AG09309 (cell line): ENCODE results near the gene RXRG.

Experiments
- DNase-seq: peaks from one replicate; pipeline ENCODE4 v3.0.0-alpha.2; 2010; ENCODE audit warnings: low read depth
- H3K4me3 ChIP-seq: 2 replicates; pipeline ENCODE4 v1.5.1; 2011; ENCODE audit warnings: mild to moderate bottlenecking, low read depth, low read length, moderate library complexity; ENCODE audit not compliant: control insufficient read depth
- CTCF ChIP-seq: IDR thresholded peaks from 2 replicates; pipeline ENCODE4 v1.5.1; 2011; ENCODE audit warnings: mild to moderate bottlenecking, low read depth, low read length, inconsistent platforms; ENCODE audit not compliant: insufficient read depth, control insufficient read depth; ENCODE audit errors: missing control alignments

Gene RXRG

GRCh38 chr1:165442653-165443052, 2.3 kb downstream of the RXRG start:
- DNase-seq = no peak
- no peak for TF ChIP-seq CTCF
- no peak overlapping the region for H3K4me3 ChIP-seq

GRCh38 chr1:165442053-165442452, 2.9 kb downstream of the RXRG start:
- TF ChIP-seq CTCF = no peak
- DNase-seq = no peak

GRCh38 chr1:165441166-165441880, 3.6 kb downstream of the RXRG start:
- no peak for TF ChIP-seq CTCF
- no peak overlapping the region for H3K4me3 ChIP-seq
- DNase-seq = no peak

More at GRCh38 chr1:165442053-165442452, 2.9 kb downstream of the RXRG start:
- H3K4me3 ChIP-seq = no peak overlapping the region

GRCh38 chr1:165439330-165439729, 5.6 kb downstream of the RXRG start:
- no peak for DNase-seq
- no peak overlapping the region for H3K4me3 ChIP-seq
- no peak for TF ChIP-seq CTCF

- no peak for TF ChIP-seq CTCF
- no peak overlapping the region for H3K4me3 ChIP-seq
- no peak for DNase-seq
These were observed 7.9 kb downstream of the RXRG start for GRCh38 chr1:165436994-165437393.

- TF ChIP-seq CTCF = no peak
- DNase-seq = no peak
- H3K4me3 ChIP-seq = no peak overlapping the region
These were observed 9.1 kb downstream of the RXRG start for GRCh38 chr1:165435801-165436200.
